Activated CD4-positive, alpha-beta T cell treated with anti-CD3 and anti-CD28 coated beads, Interleukin-2, amount 50 U/mL, for 48 hours (primary cell): Measurements from ENCODE around the gene FABP2.
"Not testable (repeated sequence)": the region's sequence is repeated elsewhere in the genome, so short reads cannot be mapped to it uniquely, and the experiment has no call there.

Source experiments
- DNase-seq, 2 experiments: peaks; one replicate each; pipeline ENCODE4 v3.0.0-alpha.2; 2020

Gene FABP2

GRCh38 chr4:119321921-119322687 lies at the start of gene FABP2:
TSS of gene FABP2 (minus strand) at chr4:119322138. CDS start at chr4:119322102, 36 bp downstream.
- DNase-seq, result no peak

- not testable (repeated sequence) for DNase-seq
These were observed 49.2 kb upstream of the FABP2 start for GRCh38 chr4:119370951-119371683.

- peak; percentile 36 to 64 for DNase-seq
These were observed 48.5 kb upstream of the FABP2 start for GRCh38 chr4:119370392-119370791.

- not testable (repeated sequence) for DNase-seq
These were observed 44.9 kb upstream of the FABP2 start for GRCh38 chr4:119366802-119367201.

- DNase-seq, result not testable (repeated sequence)
These were observed 42.3 kb upstream of the FABP2 start for GRCh38 chr4:119364203-119364602.

GRCh38 chr4:119363372-119363771 lies 41.4 kb upstream of the FABP2 start:
- not testable (repeated sequence) for DNase-seq

GRCh38 chr4:119362413-119362812 lies 40.5 kb upstream of the FABP2 start:
- not testable (repeated sequence) for DNase-seq

GRCh38 chr4:119359873-119360272 lies 37.9 kb upstream of the FABP2 start:
- not testable (repeated sequence) for DNase-seq

- DNase-seq, result not testable (repeated sequence)
These were observed 34.9 kb upstream of the FABP2 start for GRCh38 chr4:119356796-119357195.

GRCh38 chr4:119356041-119356440 lies 34.1 kb upstream of the FABP2 start:
- DNase-seq, result not testable (repeated sequence)

- not testable (repeated sequence) for DNase-seq
These were observed 31.4 kb upstream of the FABP2 start for GRCh38 chr4:119353364-119353763.

- DNase-seq, result not testable (repeated sequence)
These were observed 26.2 kb upstream of the FABP2 start for GRCh38 chr4:119348169-119348568.

- DNase-seq, result not testable (repeated sequence)
These were observed 21.4 kb upstream of the FABP2 start for GRCh38 chr4:119343293-119343692.

GRCh38 chr4:119339895-119340294 lies 18.0 kb upstream of the FABP2 start:
- DNase-seq, result not testable (repeated sequence)

- no peak for DNase-seq
These were observed 15.1 kb upstream of the FABP2 start for GRCh38 chr4:119337010-119337409.

- not testable (repeated sequence) for DNase-seq
These were observed 14.5 kb upstream of the FABP2 start for GRCh38 chr4:119336332-119336979.

- no peak for DNase-seq
These were observed 8.1 kb upstream of the FABP2 start for GRCh38 chr4:119329835-119330620.

- no peak for DNase-seq
These were observed 6.8 kb upstream of the FABP2 start for GRCh38 chr4:119328695-119329094.

- no peak for DNase-seq
These were observed 3.9 kb downstream of the FABP2 start for GRCh38 chr4:119317990-119318389.

- no peak for DNase-seq
These were observed 6.9 kb downstream of the FABP2 start for GRCh38 chr4:119315036-119315435.

- DNase-seq, result no peak
These were observed 7.6 kb downstream of the FABP2 start for GRCh38 chr4:119314356-119314755.

GRCh38 chr4:119313237-119313636 lies 8.7 kb downstream of the FABP2 start:
- DNase-seq, result no peak

- DNase-seq, result no peak
These were observed 11.1 kb downstream of the FABP2 start for GRCh38 chr4:119310826-119311225.
